Right lobe of liver (tissue), 4 donors: ENCODE results near the gene INSIG1.

ENCODE experiments used
- CTCF ChIP-seq, 4 donors: fragments of 200-600 bp in 3 of 4; fragments of 450-650 bp in 1 of 4; IDR thresholded peaks; one replicate each; pipeline versions ENCODE4 v1.5.1 to v1.8.0; 2016 to 2022; ENCODE audit warnings: antibody characterized with exemption in 4 of 4, mild to moderate bottlenecking in 2 of 4
- POLR2A ChIP-seq: fragments of 450-650 bp; IDR thresholded peaks from one replicate; pipeline ENCODE4 v1.6.1; 2017; ENCODE audit warnings: antibody characterized with exemption, mild to moderate bottlenecking
- donor health status: DM: no; HTN: no; CAD: no.
- donor health status: DM: no; HTN: no; CAD: no.
- donor health status: DM: no; HTN: yes; CAD: no.

- no peak for TF ChIP-seq POLR2A
- no peak for TF ChIP-seq CTCF (IDR thresholded peaks at IDR 0.05)
Measured at GRCh38 chr7:155260498-155260872, 37.2 kb upstream of the INSIG1 start.
